ENCODE measurements around the gene KLHL13.
"Not testable (repeated sequence)": the region's sequence is repeated elsewhere in the genome, so short reads cannot be mapped to it uniquely, and the experiment has no call there.

KLHL13 gene

GRCh38 chrX:118116713-118117550 lies at the start of gene KLHL13:
KLHL13 (minus strand) TSS chrX:118116810; CDS start chrX:118028473, 88,337 bp downstream.
- H3K4me1 ChIP-seq (ENCODE audit: insufficient read depth, low read length): no peaks in the 10 kb centered on the region
- H3K36me3 ChIP-seq (ENCODE audit: insufficient read depth, low read length): no peaks in the 10 kb centered on the region
- H3K9me3 ChIP-seq (ENCODE audit: control insufficient read depth, insufficient read depth, low read length): no peaks in the 10 kb centered on the region
- peak within 1 kb of the TSS; percentile 77 for H3K9ac ChIP-seq (ENCODE audit: low read depth, low read length)

DNA sequence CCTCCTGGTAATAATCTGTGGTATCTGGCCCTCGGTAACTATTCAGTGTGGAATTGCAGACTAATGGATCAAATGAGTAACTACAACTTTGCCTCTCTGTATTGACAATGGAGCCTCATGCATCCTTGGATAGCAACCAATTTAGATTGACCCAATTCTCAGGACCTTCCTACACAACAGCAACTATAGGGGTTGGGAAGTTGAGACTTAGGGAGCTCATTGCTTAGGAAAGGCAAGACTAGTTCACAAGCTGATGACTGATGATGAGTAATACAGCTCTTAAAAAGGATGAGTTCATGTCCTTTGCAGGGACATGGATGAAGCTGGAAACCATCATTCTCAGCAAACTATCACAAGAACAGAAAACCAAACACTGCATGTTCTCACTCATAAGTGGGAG lies 47.5 kb upstream of the KLHL13 start:
- no peaks in the 10 kb centered on the region for H3K36me3 ChIP-seq (ENCODE audit: insufficient read depth, low read length)
- H3K9ac ChIP-seq (ENCODE audit: low read depth, low read length): no peak overlapping the region
- H3K9me3 ChIP-seq (ENCODE audit: control insufficient read depth, insufficient read depth, low read length): no peaks in the 10 kb centered on the region
- no peaks in the 10 kb centered on the region for H3K4me1 ChIP-seq (ENCODE audit: insufficient read depth, low read length)

- Histone ChIP-seq H3K9ac (ENCODE audit: low read depth, low read length) (no peak overlapping the region), H3K9me3 (ENCODE audit: control insufficient read depth, insufficient read depth, low read length) (no peaks in the 10 kb centered on the region), H3K4me1 (ENCODE audit: insufficient read depth, low read length) (no peaks in the 10 kb centered on the region), H3K36me3 (ENCODE audit: insufficient read depth, low read length) (no peaks in the 10 kb centered on the region)
Measured at GRCh38 chrX:118156953-118157608, 40.5 kb upstream of the KLHL13 start.

GRCh38 chrX:118156254-118156952 lies 39.8 kb upstream of the KLHL13 start:
- Histone ChIP-seq H3K9ac (ENCODE audit: low read depth, low read length) (no peak overlapping the region), H3K9me3 (ENCODE audit: control insufficient read depth, insufficient read depth, low read length) (no peaks in the 10 kb centered on the region), H3K4me1 (ENCODE audit: insufficient read depth, low read length) (no peaks in the 10 kb centered on the region), H3K36me3 (ENCODE audit: insufficient read depth, low read length) (no peaks in the 10 kb centered on the region)

DNA sequence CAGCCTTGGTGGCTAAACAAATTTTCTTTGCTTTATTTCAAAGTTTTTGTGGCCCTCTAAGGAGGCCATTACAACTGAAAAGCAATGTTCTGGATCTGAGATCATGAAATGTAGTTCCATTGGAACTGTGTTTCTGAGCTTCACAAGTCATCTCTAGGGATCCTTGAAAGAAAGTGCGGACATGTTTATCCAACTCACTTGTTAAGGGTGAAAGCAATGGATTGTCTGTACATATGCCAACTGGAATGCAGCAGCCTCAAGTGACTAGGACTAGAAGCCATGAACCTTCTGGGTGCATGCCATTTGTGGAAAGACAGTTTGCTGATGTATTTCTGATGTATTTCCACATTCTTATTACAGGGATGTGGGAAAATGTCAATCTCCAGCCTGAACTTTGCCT lies 36.7 kb upstream of the KLHL13 start:
- no peak overlapping the region for H3K9ac ChIP-seq (ENCODE audit: low read depth, low read length)
- H3K9me3 ChIP-seq (ENCODE audit: control insufficient read depth, insufficient read depth, low read length): no peaks in the 10 kb centered on the region
- no peaks in the 10 kb centered on the region for H3K4me1 ChIP-seq (ENCODE audit: insufficient read depth, low read length)
- no peaks in the 10 kb centered on the region for H3K36me3 ChIP-seq (ENCODE audit: insufficient read depth, low read length)

DNA sequence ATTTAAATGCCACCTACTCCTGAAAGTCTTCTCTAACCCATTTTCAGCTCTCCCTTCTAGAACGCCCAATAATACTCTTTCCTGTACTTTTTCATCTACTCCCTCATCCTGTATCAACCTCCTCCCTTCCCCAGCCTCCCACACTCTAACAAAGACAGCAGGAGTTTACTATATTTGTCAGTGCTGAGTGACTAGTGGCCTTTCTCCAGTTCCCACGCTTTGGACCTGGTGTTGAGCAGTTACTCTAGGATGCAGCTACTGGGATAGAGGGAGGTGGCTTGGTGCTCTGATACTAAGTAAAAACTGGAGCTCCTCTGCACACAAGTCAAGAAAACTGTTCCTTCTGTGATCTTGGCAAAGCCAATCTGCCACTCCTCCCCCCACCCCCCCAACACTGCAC lies 36.1 kb upstream of the KLHL13 start:
- Histone ChIP-seq H3K9me3 (ENCODE audit: control insufficient read depth, insufficient read depth, low read length) (no peaks in the 10 kb centered on the region), H3K9ac (ENCODE audit: low read depth, low read length) (no peak overlapping the region), H3K4me1 (ENCODE audit: insufficient read depth, low read length) (no peaks in the 10 kb centered on the region), H3K36me3 (ENCODE audit: insufficient read depth, low read length) (no peaks in the 10 kb centered on the region)

GRCh38 chrX:118148737-118149136 lies 32.1 kb upstream of the KLHL13 start:
- Histone ChIP-seq H3K9ac (ENCODE audit: low read depth, low read length) (no peak overlapping the region), H3K4me1 (ENCODE audit: insufficient read depth, low read length) (no peaks in the 10 kb centered on the region), H3K36me3 (ENCODE audit: insufficient read depth, low read length) (no peaks in the 10 kb centered on the region), H3K9me3 (ENCODE audit: control insufficient read depth, insufficient read depth, low read length) (no peaks in the 10 kb centered on the region)

DNA sequence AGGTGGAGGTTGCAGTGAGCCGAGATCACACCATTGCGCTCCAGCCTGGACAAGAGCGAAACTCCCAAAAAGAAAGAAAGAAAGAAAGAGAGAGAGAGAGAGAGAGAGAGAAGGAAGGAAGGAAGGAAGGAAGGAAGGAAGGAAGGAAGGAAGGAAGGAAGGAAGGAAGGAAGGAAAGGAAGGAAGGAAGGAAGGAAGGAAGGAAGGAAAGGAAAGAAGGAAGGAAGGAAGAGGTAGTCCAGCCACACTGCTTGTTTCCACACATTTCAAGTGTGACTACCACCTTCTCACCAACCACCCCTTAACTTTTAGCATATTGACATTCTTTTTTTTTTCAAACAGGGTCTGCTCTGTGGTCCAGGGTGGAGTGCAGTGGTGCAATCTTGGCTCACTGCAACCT lies 31.2 kb upstream of the KLHL13 start:
- H3K9ac ChIP-seq (ENCODE audit: low read depth, low read length); H3K9me3 ChIP-seq (ENCODE audit: control insufficient read depth, insufficient read depth, low read length); H3K4me1 ChIP-seq (ENCODE audit: insufficient read depth, low read length); H3K36me3 ChIP-seq (ENCODE audit: insufficient read depth, low read length): not testable (repeated sequence)

DNA sequence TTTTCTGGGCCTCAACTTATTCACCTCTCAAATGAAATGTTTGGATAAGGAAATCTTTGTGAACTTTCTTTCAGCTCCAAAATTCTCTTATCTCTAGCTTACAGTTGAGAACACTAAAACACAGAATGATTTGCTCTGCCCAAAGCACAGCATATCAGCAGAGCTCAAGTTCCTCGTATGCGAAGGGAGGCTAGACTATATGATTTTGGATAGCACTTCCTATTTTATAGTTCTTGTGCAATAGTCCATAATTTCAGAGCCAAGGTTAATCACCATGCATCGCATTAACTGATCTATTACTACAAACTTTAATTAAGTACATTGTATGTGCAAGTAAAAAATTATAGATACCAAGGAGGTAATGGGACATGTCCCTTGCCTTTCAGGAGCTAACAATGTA lies 27.0 kb upstream of the KLHL13 start:
- Histone ChIP-seq H3K4me1 (ENCODE audit: insufficient read depth, low read length) (no peaks in the 10 kb centered on the region), H3K9me3 (ENCODE audit: control insufficient read depth, insufficient read depth, low read length) (no peaks in the 10 kb centered on the region), H3K36me3 (ENCODE audit: insufficient read depth, low read length) (no peaks in the 10 kb centered on the region), H3K9ac (ENCODE audit: low read depth, low read length) (no peak overlapping the region)

DNA sequence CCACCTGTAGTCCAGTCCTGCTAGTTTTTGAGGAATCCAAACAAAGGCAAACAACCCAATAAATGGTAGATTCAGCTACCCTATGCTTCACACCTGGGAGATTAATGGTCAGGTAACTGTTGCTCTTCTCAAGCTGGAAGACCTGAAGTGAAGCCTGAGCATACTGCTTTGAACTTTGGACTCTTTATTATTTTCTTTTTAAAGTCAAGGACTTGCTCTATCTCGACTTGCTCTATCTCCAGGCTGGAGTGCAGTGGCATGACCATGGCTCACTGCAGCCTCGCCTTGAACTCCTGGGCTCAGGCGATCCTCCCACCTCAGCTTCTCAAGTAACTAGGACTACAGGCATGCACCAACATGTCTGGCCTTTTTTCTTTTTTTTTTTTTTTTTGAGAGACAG lies 14.7 kb upstream of the KLHL13 start:
- H3K36me3 ChIP-seq (ENCODE audit: insufficient read depth, low read length): no peaks in the 10 kb centered on the region
- no peak overlapping the region for H3K9ac ChIP-seq (ENCODE audit: low read depth, low read length)
- no peaks in the 10 kb centered on the region for H3K9me3 ChIP-seq (ENCODE audit: control insufficient read depth, insufficient read depth, low read length)
- H3K4me1 ChIP-seq (ENCODE audit: insufficient read depth, low read length): no peaks in the 10 kb centered on the region

GRCh38 chrX:118129681-118130080 lies 13.1 kb upstream of the KLHL13 start:
- Histone ChIP-seq H3K36me3 (ENCODE audit: insufficient read depth, low read length) (no peaks in the 10 kb centered on the region), H3K9me3 (ENCODE audit: control insufficient read depth, insufficient read depth, low read length) (no peaks in the 10 kb centered on the region), H3K4me1 (ENCODE audit: insufficient read depth, low read length) (no peaks in the 10 kb centered on the region), H3K9ac (ENCODE audit: low read depth, low read length) (no peak overlapping the region)

- no peaks in the 10 kb centered on the region for H3K4me1 ChIP-seq (ENCODE audit: insufficient read depth, low read length)
- H3K36me3 ChIP-seq (ENCODE audit: insufficient read depth, low read length): no peaks in the 10 kb centered on the region
- H3K9ac ChIP-seq (ENCODE audit: low read depth, low read length): no peak overlapping the region
- no peaks in the 10 kb centered on the region for H3K9me3 ChIP-seq (ENCODE audit: control insufficient read depth, insufficient read depth, low read length)
Measured at GRCh38 chrX:118128724-118129123, 12.1 kb upstream of the KLHL13 start.

DNA sequence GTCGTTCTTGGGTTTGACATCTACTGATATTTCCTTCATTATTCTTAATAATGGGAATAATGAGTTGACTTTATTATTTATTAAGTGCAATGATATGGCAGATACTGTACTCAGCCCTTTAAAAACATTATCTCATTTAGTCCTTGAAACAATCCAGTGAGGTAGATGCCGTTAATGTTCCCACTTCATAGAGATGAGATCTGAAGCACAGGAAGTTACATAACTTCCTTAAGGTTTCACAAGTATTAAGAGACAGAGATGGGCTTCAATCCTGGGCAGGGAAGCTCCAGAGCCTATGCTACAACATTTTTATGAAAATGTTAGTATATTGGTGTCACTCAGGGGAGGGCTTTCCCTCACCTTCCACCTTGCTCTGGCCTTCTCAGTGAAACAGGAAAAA lies 9.7 kb upstream of the KLHL13 start:
- Histone ChIP-seq H3K9ac (ENCODE audit: low read depth, low read length) (no peak overlapping the region), H3K36me3 (ENCODE audit: insufficient read depth, low read length) (no peaks in the 10 kb centered on the region), H3K9me3 (ENCODE audit: control insufficient read depth, insufficient read depth, low read length) (no peaks in the 10 kb centered on the region), H3K4me1 (ENCODE audit: insufficient read depth, low read length) (no peaks in the 10 kb centered on the region)

GRCh38 chrX:118124243-118124642 lies 7.6 kb upstream of the KLHL13 start:
- H3K36me3 ChIP-seq (ENCODE audit: insufficient read depth, low read length); H3K9me3 ChIP-seq (ENCODE audit: control insufficient read depth, insufficient read depth, low read length); H3K4me1 ChIP-seq (ENCODE audit: insufficient read depth, low read length); H3K9ac ChIP-seq (ENCODE audit: low read depth, low read length): not testable (repeated sequence)

DNA sequence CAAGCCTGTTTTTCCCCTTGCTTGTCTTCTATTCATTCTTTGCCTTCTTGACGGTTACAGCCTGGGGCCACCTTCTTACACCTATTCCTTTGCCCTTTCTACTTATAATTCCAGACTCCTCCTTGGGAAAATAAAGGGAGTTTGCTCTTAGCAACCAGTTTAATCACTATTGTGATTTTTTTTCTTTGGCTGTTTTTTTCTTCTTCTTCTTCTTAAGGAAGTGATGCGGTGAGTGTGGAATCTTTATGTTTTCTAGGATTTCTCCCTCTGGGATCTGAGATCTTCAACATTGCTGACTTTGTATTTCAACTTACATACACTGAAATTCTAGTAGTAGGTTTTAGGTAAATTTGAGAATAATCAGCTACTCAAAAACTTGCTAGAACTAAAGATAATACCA lies 1.1 kb upstream of the KLHL13 start:
- H3K36me3 ChIP-seq (ENCODE audit: insufficient read depth, low read length): no peaks in the 10 kb centered on the region
- no peaks in the 10 kb centered on the region for H3K4me1 ChIP-seq (ENCODE audit: insufficient read depth, low read length)
- H3K9me3 ChIP-seq (ENCODE audit: control insufficient read depth, insufficient read depth, low read length): no peaks in the 10 kb centered on the region
- H3K9ac ChIP-seq (ENCODE audit: low read depth, low read length): no peak overlapping the region

Measured in ES-I3 (cell line).